Measurements from ENCODE around the gene SP6.

Gene SP6

GRCh38 chr17:47879028-47879585, 28.1 kb upstream of the SP6 start:
- DNase-seq: no peak

- no peak for DNase-seq
These were observed 27.5 kb upstream of the SP6 start for GRCh38 chr17:47878203-47879027.

GRCh38 chr17:47877368-47878034, 26.5 kb upstream of the SP6 start:
- DNase-seq: no peak

GRCh38 chr17:47875011-47875985, 24.3 kb upstream of the SP6 start:
- DNase-seq: no peak

DNA sequence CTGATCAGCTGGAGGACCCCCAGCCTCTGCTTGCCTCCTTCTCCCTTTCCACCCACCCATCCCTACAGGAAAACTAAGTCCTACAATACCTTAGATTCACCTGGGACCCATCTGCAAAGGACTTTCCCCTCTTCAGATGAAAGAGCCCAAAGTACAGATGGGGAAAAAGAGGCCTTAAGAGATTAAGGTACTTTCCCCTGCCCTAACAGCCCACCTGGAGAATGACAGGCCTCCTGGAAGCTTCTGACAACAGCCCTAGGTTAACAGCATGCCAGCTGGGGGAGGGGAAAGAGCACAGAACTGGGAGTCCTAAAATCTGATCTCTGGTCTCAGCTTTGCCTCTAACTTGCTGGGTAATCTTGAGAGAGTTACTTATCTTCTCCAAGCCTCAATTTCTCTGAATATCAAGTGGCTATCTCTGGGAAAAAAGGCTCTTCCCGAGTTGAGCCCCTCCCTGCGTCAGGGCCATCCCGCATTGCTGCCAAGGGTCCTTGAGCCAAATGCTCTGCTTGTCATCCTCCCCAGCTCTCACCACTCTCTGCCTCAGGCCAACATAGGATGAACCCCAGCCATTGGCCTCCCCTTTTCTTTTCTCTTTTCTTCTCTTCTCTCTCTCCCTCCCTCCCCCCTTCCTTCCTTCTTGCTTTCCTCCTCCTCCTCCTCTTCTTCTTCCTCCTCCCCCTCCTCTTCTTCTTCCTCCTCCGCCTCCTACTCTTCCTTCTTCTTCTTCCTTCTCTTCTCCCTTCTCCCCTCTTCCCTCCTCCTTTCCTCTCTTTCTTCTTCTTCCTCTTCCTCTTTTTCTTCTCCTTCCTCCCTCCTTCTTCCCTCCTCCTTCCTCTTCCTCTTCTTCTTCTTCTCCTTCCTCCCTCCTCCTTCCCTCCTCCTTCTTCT, 22.5 kb upstream of the SP6 start:
- no peak for DNase-seq

- DNase-seq: no peak
These were observed 21.7 kb upstream of the SP6 start for GRCh38 chr17:47872651-47873161.

- DNase-seq: no peak
These were observed 21.2 kb upstream of the SP6 start for GRCh38 chr17:47872019-47872650.

GRCh38 chr17:47871048-47871447, 20.1 kb upstream of the SP6 start:
- no peak for DNase-seq

GRCh38 chr17:47870056-47870455, 19.1 kb upstream of the SP6 start:
- DNase-seq: no peak

GRCh38 chr17:47869114-47869513, 18.2 kb upstream of the SP6 start:
- DNase-seq: no peak

GRCh38 chr17:47867813-47868533, 17.0 kb upstream of the SP6 start:
- no peak for DNase-seq

DNA sequence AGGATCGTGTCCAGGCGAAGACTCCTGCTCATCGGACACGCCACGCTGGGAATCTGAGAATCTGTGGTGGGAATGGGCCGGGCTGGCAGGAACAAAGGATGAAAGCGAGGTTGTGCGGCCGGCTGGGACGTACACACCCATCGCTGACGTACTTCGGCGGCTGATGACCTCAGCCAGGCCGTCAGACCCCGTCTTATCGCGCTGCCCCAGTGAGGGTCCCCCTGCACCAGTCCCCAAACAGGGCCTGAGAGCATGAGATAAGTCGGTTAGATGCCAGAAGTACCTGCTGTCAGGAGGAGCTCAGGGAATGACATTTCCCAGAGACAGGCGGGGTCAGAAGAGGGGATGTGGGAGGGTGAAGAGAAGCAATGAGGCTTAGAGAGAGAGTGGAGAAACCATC, 16.0 kb upstream of the SP6 start:
- DNase-seq: no peak

- DNase-seq: no peak
These were observed 13.8 kb upstream of the SP6 start for GRCh38 chr17:47864791-47865216.

DNA sequence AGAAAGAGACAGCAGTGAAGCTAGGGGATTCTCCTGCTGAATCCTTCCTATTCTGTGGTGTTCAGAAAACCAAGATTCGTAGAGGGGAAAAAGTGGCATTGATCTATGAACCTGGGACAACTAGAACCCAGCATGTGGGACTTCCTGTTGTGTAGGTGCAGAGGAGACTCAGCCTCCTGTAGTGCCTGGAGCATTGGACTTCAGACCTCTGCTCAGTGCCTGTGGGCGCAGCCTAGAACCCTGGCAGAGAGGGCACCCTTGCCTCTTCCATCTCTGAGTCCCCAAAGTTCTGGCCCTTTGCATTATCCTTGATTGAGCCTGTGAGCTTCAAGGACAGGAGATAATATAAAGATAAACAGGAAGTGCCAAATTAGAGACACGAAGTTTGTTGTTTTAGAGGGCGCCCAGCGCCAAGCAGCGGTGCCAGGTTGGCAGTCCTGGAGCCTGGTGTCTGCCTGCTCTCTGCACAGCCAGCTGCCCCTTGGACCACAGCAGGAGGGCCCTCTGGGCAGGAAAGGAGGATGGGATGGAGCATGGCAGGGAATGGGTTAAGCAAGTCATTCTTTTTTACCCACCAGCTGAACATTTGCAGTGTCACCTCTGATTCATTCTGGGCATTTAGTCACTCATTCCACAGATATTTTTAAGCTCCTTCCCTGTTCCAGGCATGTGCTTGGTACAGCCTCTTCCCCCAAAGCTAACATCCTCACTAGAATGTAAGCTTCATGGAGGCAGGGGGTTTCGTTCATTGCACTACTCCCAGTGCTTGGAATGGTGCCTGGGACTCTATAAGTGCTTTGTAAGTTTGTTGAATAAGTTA, 11.9 kb upstream of the SP6 start:
- no peak for DNase-seq

DNA sequence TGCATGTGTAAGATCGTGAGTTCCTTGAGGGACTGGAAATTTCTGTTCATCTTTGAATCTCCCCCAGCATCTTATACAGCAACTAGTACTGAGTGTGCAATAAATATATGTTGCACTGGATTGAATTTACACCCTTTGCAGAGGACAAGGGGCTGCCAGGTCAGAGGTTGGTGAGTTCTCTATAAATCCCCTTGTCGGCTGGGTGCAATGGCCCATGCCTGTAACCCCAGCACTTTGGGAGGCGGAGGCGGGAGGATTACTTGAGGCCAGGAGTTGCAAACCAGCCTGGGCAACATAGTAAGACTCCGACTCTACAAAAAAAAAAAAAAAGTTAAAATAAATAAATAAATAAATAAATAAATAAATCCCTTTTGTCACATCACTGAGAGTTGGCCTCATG, 9.4 kb upstream of the SP6 start:
- DNase-seq: no peak

DNA sequence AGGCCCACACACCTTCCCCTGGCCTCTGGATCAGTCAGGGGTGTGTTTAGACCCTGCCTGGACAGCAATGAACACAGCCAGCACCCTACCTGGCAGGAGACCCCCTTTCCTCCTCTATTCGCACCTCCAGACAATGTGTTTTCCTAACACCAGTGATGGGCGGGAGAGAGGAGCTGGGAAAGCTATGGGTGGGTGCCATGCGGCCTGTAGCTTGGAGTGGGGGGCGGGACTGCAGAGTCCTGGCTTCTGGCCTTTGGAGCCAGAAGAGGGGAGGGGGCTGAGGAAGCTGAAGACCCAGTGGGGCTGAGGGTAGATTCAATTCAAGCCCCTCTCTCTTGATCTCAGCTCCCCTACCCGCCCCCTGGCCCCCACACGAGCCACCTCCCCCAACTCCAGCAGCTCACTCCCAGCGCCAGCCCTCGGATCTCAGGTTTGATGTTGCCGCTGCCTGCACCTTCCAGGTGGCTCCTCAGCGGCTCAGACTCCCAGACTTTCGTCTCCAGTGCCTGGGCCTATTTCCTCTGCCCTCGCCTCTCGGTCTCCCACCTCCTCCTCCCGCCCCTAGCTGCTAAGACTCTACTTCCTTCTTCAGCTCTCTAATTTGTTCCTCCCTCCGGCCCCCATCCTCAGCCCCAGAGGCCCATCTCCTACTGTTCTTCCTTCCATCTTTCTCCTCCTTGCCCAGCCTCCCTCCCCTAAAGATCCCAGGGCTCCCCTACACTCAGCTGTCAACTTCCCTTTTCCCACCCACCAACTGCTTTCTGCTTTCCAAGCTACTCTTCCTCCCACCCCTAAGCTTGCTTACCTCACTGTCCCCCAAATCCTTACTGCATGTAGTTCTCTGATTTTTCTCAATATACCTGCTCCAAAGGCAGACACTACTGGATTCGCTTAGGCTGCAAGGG, 6.8 kb upstream of the SP6 start:
- DNase-seq: no peak

DNA sequence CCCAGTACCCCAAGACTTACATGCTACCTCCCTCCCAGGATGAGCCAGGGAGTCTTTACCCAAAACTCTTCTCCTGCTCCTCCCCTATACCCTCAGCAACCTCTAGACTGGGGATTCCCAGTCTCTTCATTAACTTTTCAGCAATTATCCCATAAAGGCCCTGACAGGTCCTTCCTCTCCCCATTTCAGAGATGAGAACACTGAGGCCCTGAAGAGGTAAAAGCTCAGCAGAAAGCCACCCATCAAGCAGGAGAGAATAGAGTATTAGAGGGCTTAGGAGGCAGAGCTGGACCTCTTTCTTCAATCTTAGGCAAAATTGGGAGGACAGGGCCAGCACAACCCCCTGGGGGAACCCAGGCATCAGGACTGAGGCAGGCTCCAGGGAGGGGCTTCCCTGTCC, 5.9 kb upstream of the SP6 start:
- no peak for DNase-seq

DNA sequence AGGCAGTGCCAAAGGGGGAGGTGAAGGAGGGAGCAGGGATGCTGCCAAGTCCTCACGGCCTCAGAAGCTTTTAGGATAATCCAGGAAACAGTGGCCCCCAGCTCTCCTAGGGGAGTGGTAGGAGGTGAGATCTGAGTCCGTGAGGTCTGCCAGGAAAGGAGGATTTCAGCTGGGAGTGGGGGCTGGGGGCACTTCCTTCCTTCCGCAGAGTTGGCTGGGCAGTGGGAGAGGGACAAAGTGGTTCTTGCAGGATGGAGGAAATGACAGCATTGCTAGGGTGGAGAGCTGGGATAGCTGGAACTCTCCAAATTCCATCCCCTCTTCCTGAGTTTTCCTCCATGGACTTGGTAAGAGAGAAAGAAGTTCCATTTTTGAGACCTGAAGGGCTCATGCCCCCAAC, 4.8 kb upstream of the SP6 start:
- DNase-seq: no peak

Measured in CD4-positive, alpha-beta T cell treated with Interleukin-4 for 1 hour (primary cell).